HG02588 (cell line): ENCODE data around the gene KNCN.

Experiments used
- ATAC-seq: cut with Tn5 transposase; IDR thresholded peaks from one replicate; pipeline ENCODE4 v1.9.1; 2021; ENCODE audit warnings: mild to moderate bottlenecking, moderate library complexity; ENCODE audit not compliant: unreplicated experiment

The KNCN gene

DNA sequence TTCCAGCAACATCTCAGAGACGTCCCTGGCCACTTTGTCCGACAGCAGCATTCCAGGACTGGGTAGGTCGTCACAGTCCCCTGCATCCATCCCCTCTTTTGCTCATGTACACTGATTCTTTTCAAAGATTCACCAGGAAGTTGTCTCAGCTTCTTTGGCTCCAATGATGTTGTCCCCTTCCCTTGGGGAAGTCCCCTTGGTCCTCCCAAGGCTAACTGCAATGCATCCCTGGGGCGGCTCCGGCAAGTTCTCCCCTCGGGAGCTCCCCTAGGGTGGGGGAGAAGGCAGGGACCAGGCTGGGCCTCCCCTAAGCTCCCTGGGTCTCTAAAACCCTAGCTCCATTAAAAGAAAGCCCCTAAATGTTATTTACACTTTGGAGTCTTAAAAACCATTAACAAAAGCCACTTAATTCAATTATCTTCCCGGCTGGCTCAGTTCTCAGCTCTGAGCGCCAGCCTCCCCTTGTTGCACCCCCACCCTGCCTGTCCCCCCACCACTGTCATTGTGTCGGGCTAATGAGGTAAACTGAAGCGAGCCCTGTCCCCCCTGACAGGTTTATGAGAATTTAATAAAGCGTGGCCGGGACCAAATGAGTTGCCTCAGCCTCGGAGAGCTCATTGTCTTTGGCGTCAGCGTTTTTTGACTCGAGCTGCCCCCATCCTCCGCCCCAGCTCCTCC, 25.3 kb downstream of the KNCN start:
- ATAC-seq: no peak

DNA sequence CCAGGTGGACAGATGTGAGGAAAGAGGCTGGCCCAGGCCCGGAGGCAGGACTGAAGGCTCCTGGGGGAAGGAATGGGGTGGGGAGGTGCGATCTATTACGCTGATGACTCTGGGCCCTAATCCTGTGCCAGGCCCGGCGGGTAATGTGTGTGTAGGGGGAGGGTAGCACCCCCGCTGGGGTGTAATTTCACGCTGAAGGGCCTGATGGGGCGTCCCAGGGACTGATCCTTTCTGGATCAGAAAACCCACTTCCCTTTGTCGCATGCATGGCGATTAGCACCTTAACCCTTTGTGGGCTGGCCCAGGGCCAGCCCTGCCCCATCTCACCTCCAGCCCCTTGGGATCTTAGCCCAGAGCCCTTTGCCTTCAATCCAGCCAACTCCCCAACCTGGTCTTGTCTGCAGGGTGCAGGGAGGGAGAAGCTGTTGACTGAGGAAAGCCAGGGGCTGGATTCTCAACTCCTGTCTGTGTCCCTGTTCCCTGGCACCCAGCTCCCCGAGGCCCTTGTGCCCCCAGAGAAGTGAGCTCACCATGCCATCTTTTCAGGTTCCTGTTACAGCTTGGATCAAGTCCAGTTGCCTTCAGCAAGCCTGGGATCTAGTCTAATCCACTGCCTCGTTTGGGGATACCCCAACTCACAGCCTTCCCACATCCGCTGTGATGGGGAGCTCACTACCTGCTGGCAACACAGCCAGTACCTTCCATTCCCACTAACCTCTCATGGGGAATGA, 26.0 kb downstream of the KNCN start:
- ATAC-seq: no peak

DNA sequence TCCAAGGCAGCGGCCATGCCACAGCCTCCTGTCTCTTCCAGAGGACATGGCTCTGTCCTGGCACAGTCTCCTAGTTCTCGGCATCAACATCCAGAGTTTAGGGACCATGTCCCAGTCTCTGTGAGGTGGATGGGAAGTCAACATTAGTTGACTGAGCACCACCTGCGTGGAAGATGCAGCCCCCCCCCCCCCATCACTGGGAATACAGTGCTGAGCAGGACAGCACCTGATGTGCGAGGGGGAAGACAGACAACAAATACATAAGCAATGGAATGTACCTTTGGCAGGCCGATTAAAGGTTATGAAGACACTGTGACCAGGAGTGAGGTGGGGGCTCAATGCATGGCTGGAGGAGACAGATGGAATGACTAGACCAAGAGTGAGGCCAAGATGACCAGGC, 26.6 kb downstream of the KNCN start:
- ATAC-seq: no peak

DNA sequence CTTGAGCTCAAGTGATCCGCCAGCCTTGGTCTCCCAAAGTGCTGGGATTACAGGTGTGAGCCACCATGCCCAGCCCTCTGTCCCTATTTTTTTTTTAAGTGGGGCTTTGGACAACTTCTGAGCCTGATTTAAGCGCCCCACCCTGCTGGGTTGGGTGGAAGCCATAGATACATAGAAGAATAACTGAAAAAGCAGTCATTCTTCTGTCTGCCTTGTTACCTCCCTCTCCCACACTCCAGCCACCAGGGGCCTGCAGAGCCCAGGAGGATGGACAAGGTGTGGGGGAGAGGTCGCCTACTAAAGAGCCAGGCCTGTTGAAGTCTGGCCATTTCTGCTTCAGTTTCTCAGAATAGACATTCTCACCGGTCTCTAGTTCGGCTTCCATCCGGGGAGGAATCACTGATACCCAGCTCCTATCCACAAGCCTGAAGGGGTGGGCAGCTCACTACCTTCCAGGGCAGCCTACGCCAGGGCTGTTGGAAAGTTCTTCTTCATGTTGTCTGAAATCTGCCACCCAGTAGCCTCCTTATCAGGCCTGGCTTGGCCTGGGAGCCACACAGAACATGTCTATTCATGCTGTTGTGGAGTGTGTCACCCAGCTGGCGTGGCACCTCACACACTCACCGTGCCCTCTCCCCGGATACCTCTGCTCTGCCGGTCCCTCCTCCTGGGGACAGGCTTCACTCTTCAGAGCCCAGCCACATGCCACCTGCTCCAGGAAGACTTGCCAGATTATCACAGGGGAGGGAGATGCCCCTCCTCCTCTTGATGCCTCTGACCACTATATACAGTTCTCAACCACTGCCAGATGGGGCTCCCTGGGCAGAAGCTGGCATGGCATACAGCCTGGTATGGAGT, 27.7 kb downstream of the KNCN start:
- no peak for ATAC-seq

DNA sequence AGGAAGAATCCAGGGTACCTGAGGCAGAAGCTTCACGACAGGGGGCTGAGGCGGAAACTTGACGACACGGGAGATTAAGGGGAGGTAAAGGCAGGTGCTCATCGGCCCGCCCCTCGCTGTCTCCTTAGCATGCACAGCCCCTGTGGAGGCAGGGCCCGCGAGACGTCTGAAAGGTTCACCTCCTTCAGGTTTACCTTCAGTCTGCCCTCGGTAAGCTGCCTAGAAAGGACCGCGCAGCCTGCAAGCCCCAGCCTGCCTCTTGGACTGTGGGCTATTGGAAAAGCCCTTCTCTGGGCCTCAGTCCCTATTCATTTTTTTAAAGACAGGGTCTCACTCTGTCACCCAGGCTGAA, 28.5 kb downstream of the KNCN start:
- ATAC-seq: no peak

DNA sequence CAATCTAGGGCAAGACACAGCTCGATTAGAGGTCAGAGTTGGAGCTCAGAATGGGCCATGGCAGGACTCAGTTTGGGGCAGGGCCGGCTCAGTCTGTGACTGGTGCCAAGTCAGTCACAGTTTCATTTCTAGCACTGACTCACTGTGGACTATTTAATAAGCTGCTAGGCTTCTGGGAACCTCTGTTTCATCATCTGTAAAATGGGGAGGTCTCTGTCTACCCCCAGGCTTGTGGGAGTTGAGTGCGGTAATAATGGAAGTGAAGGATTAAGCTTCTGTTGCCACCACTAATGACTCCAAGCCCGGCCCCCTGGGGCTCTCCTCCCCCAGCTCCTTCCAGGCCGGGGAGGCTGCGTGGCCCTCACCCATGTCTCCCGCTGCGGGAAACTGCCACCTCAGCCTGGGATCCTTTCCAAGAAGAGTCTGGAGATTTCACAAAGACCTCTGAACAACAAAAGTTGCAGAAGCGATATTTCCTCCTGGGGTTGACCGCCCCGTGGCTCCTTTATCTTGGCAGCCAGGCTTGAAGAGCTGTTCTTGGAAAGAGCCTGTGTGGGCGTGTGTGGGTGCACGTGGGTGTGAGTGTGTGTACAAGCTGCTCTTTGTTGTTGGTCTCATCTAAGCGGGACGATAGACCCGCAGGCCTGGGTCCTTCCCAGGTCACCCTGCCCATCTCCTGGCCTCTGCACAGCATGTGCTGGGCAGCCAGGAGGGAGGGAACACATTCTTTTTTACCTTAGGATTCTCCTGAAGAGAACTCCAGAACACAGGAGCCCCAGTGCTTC, 29.1 kb downstream of the KNCN start:
- ATAC-seq: no peak

DNA sequence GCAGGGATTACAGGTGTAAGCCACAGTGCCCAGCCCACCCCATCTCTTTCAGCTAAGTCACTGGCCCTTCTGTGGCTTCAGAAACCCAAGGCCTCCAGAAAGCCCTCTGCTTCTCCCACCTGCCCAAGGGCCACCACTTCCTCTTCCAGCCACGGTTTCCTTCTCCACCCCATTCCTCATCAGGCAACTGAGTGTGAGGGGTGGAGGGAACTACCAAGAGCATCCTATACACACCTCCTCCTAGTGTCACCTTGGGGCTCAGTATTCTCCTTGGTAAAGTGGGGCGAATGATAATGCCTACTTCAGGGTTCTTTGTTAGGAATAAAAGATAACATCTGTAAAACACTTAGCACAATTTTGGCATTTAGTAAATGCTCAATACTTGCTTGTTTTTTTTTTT, 30.0 kb downstream of the KNCN start:
- no peak for ATAC-seq

DNA sequence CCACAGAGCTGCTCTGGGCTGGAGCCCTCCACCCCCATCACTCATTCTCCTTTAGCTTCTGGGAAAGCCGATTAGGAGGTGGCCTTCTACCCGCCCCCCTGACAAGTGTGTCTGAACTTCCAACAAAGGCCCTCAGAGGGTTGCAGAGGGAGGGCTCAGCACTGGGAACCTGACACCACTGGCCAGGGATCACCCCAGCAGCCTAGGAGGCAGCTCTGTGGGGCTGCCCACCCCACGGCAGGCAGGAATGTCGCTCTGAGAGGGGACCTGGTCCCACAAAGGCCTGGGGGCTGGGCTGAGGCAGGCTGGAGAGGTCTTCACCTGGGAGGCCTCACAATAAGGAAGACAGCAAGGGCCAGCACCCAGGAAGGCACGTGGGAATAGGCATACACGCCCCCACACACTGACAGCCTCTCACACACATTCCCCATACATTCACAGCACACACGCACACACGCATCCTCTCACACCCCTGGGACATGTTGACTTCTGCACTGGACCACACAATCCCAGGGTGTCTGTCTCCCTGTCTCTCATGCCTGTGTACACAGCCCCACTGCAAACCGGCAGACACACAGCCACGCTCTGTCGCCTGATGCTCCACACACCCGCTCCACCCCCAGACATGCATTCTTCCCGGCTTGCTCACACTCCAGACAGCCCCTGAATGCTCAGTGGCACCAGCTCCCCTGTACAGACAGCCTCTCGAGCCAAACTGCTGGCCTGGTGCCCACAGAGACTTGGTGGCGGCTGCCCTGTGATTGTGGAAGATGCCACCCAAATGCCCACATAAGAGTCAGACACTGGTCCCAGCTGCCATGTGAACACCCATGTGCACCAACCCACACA, 31.2 kb downstream of the KNCN start:
- ATAC-seq: no peak

DNA sequence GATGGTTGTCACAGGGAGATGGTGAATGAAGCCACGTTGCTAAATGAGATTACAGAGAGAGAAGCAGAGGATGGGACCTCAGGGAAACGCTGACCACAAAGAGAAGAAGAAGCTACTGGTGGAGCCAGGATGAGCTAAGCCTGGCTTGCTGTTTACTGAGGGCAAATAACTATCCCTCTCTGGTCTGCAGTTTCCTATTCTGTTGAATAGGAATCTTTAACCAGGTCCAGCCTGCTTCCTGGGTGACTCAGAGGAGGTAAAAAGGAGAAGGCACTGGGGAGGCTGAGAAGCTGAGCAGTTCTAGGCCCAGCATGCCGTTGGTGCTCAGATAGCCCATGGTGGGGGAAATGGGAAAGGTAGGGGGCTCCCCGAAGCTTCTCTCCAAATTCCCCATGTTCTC, 32.2 kb downstream of the KNCN start:
- ATAC-seq: no peak

DNA sequence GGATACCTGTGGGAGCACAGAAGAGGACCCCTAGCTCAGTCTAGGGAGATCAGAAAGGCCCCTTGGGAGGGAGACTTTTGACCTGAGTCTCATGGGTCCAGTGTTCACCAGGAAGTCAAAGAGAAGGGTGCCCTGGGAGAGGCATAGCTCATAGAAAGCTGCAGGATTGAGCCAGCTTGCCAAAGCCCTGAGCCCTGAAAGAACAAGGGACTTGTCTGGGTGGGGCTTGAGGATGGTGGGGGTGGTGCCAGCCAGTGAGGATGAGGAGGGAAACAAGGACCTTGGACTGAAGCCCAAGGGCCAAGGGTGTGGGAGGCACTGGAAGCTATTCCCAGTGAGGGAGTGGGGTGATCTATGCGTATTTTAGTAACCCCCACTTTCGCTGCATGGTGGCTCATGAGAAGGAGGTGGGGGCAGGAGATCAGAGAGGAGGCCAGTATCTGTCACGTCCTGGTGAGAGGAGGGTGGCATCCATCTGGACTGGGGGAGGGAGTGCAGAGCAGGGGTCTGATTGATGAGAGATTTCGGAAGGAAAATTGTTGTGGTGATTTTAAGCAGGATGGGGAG, 33.4 kb downstream of the KNCN start:
- ATAC-seq: no peak

DNA sequence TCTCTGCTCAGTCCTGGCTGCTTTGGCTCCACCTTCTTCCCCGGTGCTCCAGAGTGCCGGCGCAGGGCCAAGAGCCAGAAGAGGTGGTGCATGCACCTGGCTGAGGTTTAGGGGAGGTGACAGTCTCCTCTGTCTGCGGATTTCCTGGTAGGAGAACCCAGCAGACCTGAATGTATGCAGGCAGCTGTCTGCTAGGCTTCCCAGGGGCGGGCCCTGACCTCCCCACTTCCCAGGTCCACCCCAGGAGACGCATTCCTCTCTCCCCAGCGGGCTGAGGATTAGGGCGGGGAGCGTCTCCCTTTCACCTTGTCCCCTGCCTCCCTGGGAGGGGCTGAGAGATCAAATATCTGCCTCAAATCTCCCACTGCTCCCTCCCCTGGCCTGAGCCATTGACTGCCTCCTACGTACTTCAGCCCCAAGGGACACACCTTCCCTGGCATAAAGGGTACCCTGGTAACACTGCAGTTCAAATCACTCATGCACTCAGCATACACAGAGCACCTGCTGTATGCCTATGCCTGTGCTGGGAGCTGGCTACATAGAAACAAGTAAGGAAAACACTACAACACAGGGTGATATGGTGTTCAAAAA, 34.3 kb downstream of the KNCN start:
- ATAC-seq: no peak

DNA sequence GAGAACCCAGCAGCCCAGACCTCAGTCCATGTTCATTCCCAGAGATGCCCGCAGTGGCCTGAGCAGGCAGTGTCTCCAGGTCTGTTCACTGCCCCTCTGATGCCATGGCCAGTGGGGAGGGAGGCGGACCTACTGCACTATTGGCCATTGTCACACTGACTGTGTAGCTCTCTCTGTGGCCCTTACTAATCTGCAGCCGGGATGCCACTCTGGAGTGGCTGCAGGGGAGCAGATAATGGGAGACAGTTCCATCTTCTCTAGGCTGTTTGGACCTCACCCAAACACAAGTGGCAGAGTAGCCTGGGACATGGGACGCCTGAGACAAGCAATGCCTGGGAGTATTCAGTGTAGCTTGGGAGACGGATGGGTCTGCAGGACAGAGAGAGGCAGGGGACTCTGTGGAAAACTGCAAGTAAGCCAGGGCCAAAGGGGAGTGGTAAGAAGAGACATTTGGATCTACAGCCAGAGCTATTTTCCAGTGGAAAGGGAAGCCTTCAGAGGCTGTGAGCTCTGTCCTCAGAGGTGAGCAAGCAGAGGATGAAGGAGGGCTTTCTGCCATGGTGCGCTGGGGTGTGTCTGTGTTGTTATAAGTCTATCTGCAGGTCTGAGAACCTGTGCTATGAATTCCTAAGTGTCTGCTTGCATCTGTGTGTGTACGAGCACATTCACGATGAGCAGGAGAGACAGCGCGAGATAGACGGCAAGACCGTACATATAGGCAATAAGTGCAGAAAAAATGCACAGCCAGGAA, 35.1 kb downstream of the KNCN start:
- no peak for ATAC-seq

DNA sequence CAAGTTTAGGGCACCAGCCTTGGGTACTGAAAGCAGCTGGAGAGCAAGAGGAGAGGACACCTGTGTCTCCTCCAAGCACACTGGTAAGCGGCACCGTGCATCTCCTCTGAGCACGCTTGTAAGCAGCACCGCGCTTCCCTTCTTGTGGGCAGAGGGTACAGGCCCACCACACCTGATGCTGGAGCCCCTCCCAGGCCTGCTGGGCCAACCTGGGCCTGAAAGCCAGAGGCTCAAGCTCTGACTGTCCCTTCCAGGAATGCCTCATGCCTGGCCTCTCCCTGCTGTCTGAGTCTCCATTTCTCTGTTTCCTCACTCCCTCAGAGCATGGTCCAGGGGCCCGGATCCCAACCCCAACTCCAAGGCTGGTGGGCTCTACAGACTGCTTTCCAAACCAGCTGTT, 35.9 kb downstream of the KNCN start:
- no peak for ATAC-seq

DNA sequence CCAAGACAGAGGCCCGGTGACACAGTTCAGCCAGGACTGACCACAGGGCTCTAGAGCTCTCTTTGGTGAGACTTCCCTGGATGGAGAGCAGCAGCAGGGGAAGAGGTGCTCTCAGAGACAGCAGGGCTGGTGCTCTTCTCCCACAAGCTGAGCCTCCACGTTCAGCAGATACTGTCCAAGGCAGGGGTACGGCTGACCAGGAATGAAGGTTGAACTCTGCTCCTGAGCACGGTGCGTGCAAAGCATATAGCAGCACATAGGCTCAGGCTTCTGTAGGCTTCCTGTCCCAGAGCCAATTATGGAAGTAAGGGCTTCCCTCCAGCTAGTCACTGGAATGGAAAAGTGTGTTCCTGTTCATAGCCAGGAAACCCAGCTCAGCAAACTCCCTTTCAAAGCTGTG, 37.9 kb downstream of the KNCN start:
- no peak for ATAC-seq

DNA sequence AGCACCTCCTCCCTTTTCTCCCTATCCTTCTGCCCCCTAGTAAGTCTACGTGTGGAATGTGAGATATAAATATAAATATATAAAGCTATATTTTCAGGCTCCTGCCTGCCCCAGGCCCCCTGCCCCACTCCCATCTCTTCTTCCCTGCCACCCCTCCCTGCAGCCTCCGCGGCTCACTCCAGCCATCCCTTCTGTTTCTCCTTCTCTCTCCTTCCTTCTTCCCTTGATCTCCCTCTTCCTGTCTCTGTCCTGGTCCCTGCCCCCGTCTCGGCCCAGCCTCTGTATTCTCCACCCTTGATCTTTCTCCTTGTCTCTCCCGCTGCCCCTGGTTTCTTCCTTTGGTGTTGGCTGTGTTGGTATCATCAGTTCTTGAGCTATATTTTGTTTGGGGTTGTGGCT, 38.7 kb downstream of the KNCN start:
- ATAC-seq: no peak

DNA sequence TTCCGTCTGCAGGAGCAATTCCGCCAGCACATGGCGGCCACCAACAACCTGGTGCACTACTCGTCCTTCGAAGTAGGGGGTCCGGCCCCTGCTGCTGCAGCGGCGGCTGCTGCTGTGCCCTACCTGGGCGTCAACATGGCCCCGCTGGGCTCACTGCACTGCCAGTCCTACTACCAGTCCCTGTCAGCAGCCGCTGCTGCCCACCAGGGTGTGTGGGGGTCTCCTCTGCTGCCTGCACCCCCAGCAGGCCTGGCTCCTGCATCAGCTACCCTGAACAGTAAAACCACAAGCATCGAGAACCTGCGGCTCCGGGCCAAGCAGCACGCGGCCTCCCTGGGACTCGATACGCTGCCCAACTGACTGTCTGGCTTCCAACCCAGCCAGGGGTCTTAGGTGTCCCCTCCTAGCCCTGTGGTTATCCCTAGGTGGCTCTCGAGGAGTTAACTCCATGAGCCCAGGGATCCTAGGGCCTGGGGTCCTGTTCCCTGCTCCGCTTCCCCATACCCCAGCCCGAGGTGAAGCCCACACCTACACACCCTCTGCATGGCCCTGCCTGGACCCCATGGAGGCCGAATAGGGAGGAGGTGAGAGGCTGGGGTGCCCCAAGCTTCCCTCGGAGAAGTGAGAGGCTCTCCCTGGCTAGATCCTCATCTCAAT, 39.2 kb downstream of the KNCN start:
- ATAC-seq: no peak

DNA sequence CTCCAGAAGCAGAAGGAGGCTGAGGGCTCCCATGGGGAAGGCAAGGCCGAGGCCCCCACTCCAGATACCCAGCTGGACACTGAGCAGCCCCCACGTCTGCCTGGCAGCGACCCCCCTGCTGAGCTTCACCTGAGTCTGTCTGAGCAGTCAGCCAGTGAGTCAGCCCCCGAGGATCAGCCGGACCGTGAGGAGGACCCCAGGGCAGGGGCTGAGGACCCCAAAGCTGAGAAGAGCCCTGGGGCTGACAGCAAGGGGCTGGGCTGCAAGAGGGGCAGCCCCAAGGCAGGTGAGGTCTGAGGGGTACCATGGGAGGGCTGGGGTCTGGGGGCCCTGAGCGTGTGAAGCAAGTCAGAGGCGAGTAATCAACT, 40.5 kb downstream of the KNCN start:
- no peak for ATAC-seq

DNA sequence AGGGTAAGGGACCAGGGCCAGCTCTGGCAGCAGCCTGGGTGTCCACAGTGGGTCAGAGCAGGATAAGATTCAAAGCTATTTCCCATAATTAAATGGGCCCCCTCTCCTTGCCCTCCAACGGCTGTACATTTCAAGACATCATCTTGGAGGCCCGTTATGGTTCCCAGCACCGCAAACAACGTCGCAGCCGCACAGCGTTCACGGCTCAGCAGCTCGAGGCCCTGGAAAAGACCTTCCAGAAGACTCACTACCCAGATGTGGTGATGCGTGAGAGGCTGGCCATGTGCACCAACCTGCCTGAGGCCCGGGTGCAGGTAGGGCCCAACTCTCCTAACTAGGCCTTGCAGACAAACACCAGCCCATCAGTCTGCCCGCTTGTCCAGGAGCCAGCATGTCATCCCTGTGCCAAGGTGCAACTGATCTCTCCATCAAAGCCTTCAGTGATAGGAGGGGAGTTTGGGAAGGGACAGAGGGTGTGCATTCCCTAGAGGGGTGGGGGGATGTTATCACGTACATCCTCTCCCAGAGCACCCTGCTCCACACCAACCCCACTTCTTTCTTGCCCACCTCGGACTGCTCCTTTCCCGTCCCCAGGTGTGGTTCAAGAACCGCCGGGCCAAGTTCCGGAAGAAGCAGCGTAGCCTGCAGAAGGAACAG, 41.0 kb downstream of the KNCN start:
- ATAC-seq: no peak
